MG63 (cell line): ENCODE data around the gene ZFP91. TPM values are rescaled to one million over a fixed set of nuclear protein-coding genes. Genes with fewer than 3 reads are reported as not detected.
"Not testable (repeated sequence)": the region's sequence is repeated elsewhere in the genome, so short reads cannot be mapped to it uniquely, and the experiment has no call there.

ENCODE experiments used
- DNase-seq: peaks from one replicate; pipeline ENCODE4 v3.0.0-alpha.2; 2020
- H3K27me3 ChIP-seq: fragments of 250-450 bp; sonication (Bioruptor Pico); 2 replicates; pipeline ENCODE4 v1.5.1; 2020; ENCODE audit warnings: mild to moderate bottlenecking, moderate library complexity
- H3K36me3 ChIP-seq: fragments of 250-450 bp; sonication (Bioruptor Pico); 2 replicates; pipeline ENCODE4 v1.5.1; 2020; ENCODE audit warnings: mild to moderate bottlenecking, moderate library complexity
- H3K4me3 ChIP-seq: fragments of 250-450 bp; sonication (Bioruptor Pico); 2 replicates; pipeline ENCODE4 v1.5.1; 2020; ENCODE audit warnings: mild to moderate bottlenecking, moderate library complexity
- H3K9me3 ChIP-seq: fragments of 250-450 bp; sonication (Bioruptor Pico); 2 replicates; pipeline ENCODE4 v1.5.1; 2020; ENCODE audit warnings: mild to moderate bottlenecking, moderate library complexity
- total RNA-seq: library from RNA; depleted of rRNA; stranded (reverse); fragments of >200 nt; shearing (Covaris generic); gene quantifications from 2 replicates; pipeline ENCODE4 v1.2.3, GENCODE V29; 2014; ENCODE audit warnings: low replicate concordance; rRNA removed

ZFP91 gene, protein sequence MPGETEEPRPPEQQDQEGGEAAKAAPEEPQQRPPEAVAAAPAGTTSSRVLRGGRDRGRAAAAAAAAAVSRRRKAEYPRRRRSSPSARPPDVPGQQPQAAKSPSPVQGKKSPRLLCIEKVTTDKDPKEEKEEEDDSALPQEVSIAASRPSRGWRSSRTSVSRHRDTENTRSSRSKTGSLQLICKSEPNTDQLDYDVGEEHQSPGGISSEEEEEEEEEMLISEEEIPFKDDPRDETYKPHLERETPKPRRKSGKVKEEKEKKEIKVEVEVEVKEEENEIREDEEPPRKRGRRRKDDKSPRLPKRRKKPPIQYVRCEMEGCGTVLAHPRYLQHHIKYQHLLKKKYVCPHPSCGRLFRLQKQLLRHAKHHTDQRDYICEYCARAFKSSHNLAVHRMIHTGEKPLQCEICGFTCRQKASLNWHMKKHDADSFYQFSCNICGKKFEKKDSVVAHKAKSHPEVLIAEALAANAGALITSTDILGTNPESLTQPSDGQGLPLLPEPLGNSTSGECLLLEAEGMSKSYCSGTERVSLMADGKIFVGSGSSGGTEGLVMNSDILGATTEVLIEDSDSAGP
- 56.1 and 70.7 TPM in 2 replicates for total RNA-seq

DNA sequence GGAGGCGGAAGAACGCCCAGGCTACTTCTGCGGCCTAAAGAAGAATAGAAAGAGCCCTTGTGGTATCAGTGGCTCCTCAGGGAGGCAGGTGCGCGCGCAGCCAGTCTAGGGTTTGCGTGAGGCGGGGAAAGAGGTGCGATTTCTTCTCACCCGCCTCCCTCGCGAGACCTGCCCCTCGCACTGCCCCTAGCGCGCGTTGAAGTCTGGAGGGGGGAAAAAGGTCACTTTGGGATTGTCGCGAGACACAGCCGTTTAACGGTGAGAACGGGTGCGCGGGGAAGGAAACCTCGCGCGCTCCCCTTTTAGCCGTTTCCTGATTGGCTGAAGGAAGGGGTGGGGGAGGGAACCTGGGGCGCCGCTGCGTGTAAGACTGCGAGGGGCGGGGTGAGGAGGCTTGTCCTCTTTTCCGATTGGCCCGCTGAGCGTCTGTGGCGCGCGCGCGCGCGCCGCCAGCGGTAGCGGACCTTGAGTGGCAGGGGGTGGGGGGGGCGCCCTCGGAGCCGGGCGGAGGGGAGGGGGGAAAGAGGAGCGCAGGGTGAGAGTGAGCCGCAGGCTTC lies at the start of gene ZFP91:
Gene ZFP91, plus strand, starts transcription at position 429 of the 557 bp plus-strand sequence. CDS start 219 bp downstream, outside the sequence.
- H3K36me3 ChIP-seq, result peaks cover 30% of the 10 kb centered on the region
- H3K27me3 ChIP-seq, result no peaks in the 10 kb centered on the region
- H3K9me3 ChIP-seq, result no peaks in the 10 kb centered on the region; the same call in 1 of the 2 replicates
- H3K4me3 ChIP-seq, result peak within 1 kb of the TSS; percentile 100
- DNase-seq, result peak; percentile 97

DNA sequence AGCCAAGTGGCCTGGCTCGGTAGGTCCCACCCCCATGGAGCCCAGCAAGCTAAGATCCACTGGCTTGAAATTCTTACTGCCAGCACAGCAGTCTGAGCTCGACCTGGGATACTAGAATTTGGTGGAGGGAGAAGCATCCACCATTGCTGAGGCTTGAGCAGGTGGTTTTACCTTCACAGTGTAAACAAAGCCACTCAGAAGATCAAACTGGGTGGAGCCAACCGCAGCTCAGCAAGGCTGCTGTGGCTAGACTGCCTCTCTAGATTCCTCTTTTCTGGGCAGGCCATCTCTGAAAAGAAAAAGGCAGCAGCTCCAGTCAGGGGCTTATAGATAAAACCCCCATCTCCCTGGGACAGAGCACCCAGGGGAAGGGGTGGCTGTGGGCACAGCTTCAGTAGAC lies 48.6 kb upstream of the ZFP91 start:
- no peaks in the 10 kb centered on the region for H3K9me3 ChIP-seq
- H3K27me3 ChIP-seq, result no peaks in the 10 kb centered on the region
- no peak overlapping the region for H3K4me3 ChIP-seq
- no peak for DNase-seq
- peaks cover 14% of the 10 kb centered on the region for H3K36me3 ChIP-seq

DNA sequence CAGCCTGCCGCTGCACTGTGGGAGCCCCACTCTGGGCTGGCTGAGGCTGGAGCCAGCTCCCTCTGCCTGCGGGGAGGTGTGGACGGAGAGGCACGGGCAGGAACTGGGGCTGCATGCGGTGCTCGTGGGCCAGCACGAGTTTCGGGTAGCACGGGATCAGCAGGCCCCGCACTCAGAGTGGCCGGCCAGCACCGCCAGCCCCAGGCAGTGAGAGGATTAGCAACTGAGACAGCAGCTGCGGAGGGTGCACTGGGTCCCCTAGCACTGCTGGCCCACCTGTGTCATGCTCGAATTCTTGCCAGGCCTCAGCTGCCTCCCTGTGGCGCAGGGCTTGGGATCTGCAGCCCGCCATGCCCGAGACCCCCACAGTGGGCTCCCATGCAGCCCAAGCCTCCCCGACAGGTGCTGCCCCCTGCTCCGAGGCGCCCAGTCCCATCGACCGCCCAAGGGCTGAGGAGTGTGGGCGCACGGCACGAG lies 47.0 kb upstream of the ZFP91 start:
- Histone ChIP-seq H3K4me3 (no peak overlapping the region), H3K27me3 (no peaks in the 10 kb centered on the region), H3K9me3 (no peaks in the 10 kb centered on the region), H3K36me3 (peaks cover 14% of the 10 kb centered on the region)
- no peak for DNase-seq

DNA sequence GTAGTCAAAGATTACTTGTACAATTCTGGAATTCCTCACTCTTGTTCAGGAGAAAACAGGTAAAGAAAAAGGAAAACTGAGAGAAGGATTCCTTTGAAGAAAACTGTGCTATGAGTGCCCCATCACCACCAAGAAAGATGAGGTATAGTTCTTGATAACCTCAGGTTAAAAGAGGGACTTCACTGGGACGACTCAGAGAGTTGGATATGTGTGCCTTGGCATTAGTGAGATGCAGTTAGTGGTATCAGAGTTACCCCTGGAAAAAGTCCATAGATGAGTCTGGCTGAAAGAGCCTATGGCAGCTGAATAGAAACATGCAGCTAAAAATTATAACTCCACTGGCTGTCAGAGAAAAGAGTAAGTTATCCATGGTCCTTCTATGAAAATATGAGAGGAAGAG lies 32.0 kb upstream of the ZFP91 start:
- no peak overlapping the region for H3K4me3 ChIP-seq
- H3K27me3 ChIP-seq, result no peaks in the 10 kb centered on the region
- H3K9me3 ChIP-seq, result no peaks in the 10 kb centered on the region
- DNase-seq, result no peak
- peaks cover 41% of the 10 kb centered on the region for H3K36me3 ChIP-seq

DNA sequence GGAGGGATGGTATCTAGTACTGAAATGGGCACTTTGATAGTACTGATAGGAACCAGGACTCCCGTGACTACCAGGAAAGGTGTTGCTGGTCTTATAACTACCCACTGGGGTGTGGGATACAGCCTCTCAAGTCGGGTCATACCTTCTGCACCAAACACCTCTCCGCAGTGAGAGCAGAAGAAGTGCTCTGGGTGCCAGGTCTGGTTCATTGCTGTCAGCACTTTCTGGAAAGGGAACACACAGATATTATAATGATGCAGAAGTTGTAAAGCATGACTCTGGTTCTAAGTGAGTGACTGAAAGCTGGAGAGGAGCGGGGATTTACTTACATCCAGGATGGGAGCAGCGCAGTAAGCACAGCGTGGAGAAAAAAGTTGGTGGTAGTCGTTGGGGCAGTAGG lies 29.2 kb upstream of the ZFP91 start:
- no peak overlapping the region for H3K4me3 ChIP-seq
- DNase-seq, result no peak
- no peaks in the 10 kb centered on the region for H3K9me3 ChIP-seq
- H3K27me3 ChIP-seq, result no peaks in the 10 kb centered on the region
- H3K36me3 ChIP-seq, result peaks cover 52% of the 10 kb centered on the region

DNA sequence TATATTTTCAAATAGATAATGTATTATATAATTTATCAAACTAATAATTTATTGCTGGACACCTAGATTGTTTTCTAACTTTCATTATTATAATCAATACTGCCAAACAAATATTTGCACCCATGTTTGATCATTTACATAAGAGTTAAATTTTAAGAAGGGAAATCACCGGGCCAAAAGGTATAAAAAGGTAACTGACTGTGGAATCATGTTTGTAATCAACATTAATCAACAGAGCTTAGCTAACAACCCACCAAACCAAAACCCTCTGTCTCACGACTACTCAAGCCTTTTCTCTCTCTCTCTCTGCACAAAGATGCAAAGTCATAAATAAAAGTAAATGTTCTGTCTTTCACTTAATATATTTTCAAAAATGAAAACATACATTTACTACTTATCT lies 18.0 kb upstream of the ZFP91 start:
- H3K36me3 ChIP-seq, result no peaks in the 10 kb centered on the region; the same call in 1 of the 2 replicates
- no peak overlapping the region for H3K4me3 ChIP-seq
- no peaks in the 10 kb centered on the region for H3K27me3 ChIP-seq
- no peaks in the 10 kb centered on the region for H3K9me3 ChIP-seq
- no peak for DNase-seq

DNA sequence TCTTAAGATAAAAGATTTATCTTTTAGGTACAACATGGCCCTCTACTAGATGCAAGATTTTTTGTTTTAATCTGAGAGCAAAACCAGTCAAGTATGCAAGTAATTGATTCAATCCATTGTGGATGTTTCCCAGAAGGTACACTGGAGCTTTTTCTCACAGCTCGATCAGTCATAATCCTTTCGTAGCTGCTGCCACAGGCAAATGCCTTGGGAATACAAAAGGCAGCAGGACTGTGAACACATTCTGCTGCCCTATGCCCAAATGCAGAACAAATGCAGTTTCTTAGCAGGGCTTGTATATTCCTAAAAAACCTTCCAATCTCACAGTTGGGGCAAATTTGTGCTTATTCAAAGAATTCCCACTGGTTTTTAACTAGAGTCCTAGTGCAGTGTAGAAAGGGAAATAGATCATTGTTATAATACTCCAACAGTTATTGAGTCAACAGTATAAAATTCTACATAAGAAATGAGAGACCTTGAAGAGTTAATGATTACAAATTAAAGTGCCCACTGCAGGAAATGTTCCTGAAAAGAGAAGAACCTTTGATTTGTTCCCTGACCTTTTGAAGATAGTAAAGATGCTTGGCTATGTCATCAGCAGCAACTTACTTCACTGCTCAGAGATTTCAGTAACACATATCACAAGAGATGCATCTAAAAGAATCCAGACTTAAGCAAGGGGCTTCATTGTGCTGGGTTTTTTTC lies 17.3 kb upstream of the ZFP91 start:
- DNase-seq, result no peak
- Histone ChIP-seq H3K36me3 (no peaks in the 10 kb centered on the region; the same call in 1 of the 2 replicates), H3K4me3 (no peak overlapping the region), H3K27me3 (no peaks in the 10 kb centered on the region), H3K9me3 (no peaks in the 10 kb centered on the region)

DNA sequence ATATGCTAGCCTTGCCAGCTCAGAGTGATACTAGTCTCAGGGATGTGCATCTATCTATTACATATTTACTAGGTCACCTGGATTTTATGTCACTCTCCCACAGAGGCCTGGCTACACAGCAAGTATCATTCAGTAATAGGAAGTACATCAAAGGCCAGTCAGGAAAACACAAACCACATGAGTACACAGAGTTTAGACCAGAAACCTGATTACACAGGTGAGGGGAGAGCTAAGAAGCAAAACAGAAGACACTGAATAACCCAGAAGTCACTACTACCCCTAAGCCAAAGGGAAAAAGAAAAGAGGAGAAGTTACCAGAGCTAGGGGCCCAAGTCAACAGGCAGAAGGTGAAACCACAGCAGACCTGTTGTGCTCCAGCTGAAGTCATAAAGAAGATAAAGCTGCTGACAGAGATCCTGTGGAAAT lies 16.5 kb upstream of the ZFP91 start:
- no peaks in the 10 kb centered on the region for H3K9me3 ChIP-seq
- H3K4me3 ChIP-seq, result no peak overlapping the region
- peaks cover under 1% of the 10 kb centered on the region for H3K36me3 ChIP-seq
- H3K27me3 ChIP-seq, result no peaks in the 10 kb centered on the region
- no peak for DNase-seq

DNA sequence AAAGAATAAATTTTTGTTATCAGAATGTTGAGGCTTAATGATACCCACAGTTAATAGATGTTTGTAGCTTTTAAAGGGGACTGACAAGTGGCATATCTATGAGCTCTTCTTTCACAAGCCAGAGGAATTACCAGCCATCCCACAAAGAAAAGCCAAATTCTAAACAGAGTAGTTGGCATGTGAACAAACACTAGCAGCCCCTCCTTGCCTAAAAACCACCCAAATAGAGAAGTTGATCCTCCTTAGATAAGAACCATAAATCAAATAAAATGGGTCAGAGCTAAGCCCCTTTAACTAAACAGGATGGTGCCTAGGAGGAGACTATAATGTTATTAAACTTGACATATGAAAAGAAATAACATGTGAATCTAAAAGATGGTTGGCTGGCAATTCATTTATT lies 14.6 kb upstream of the ZFP91 start:
- H3K4me3 ChIP-seq, result no peak overlapping the region
- no peak for DNase-seq
- no peaks in the 10 kb centered on the region for H3K9me3 ChIP-seq
- H3K36me3 ChIP-seq, result peaks cover 14% of the 10 kb centered on the region
- no peaks in the 10 kb centered on the region for H3K27me3 ChIP-seq

DNA sequence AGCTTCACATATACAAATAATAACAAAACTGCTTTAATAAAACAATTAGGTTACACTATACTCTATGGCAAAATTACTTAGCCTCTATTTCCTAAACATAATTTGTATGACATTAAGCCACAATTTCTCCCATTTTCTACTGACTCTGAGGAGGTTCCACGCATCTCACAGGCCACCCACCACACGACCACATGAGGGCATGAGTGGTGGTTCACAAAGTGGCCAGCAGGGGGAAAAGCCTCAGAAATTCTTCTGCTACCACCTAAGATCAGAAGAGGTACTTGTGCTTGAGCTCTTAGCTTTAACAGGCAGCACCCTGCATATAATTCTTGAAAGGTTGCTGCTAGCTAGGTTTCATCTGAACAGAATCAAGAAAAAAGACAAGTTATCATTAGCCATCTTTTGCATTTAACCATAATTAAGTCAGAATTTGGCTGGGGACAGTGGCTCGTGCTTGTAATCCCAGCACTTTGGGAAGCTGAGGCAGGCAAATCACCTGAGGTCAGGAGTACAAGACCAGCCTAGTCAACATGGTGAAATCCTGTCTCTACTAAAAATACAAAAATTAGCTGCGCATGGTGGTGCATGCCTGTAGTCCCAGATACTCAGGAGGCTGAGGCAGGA lies 10.9 kb upstream of the ZFP91 start:
- H3K9me3 ChIP-seq, result no peaks in the 10 kb centered on the region
- peak; percentile 48 for DNase-seq
- no peaks in the 10 kb centered on the region for H3K27me3 ChIP-seq
- H3K4me3 ChIP-seq, result no peak overlapping the region
- peaks cover 27% of the 10 kb centered on the region for H3K36me3 ChIP-seq

DNA sequence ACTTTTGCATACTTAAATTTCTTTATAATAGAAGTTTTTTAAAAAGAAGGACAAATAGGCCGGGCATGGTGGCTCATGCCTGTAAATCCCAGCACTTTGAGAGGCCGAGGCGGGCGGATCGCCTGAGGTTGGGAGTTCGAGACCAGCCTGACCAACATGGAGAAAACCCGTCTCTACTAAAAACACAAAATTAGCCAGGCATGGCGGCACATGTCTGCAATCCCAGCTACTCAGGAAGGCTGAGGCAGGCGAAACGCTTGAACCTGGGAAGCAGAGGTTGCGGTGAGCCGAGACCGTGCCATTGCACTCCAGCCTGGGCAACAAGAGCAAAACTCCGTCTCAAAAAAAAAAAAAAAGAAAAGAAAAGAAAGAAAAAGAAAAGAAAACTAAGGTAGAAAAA lies 6.0 kb upstream of the ZFP91 start:
- not testable (repeated sequence) for H3K27me3 ChIP-seq, H3K9me3 ChIP-seq, DNase-seq
- H3K36me3 ChIP-seq, result peaks cover 21% of the 10 kb centered on the region
- peak overlapping the region; percentile 20; the same call in 1 of the 2 replicates for H3K4me3 ChIP-seq

DNA sequence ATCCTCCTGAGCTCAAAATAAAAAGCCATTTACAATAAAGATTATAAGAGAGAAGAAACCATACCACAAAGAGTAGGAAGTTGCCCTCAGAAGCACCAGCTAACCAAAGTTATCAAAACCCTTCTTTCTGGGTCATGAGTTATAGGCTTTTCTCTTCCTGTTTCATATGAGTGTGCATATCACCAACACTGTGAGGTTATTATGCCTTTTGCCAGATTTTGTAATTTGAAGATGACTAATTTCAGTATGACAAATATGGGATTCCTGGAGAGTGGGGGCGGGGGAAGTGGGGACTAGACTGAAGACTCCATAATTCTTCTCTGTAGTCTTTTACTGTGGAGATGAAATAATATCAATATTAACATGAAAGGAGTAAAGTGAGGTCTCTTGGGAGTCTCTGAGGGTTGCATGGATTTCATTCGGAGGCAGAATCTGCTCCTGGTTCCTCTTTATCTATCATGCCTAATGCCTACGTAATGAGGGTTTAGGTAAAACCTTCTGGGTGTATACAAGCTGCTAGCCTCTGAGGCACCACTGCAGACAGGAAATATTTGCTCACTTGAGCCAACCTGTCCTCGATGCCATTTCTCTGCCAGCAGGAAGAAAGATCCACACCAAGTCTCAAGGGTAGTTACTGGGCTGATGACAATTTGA lies 5.3 kb upstream of the ZFP91 start:
- H3K4me3 ChIP-seq, result peak overlapping the region; percentile 20; the same call in 1 of the 2 replicates
- no peaks in the 10 kb centered on the region for H3K9me3 ChIP-seq
- DNase-seq, result peak; percentile 80
- no peaks in the 10 kb centered on the region for H3K27me3 ChIP-seq
- H3K36me3 ChIP-seq, result peaks cover 17% of the 10 kb centered on the region

DNA sequence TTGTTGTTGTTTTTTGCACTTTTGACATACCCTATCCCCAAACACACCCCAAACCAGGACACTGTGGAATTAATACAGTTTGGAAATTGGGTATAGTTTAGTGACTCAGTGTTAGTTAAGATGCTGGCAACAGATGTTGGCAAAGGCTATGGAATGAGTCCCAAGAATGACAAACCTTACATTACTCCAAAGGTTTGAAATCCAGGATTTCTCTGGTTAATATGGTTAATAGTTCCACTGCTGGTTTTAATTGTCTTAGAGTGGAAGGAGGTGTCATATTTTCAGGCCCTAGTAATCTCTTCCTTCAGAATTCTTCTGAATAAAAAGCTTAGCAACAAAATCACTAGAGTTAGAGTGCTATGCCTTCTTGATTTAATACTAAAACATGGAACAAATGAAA lies 4.0 kb upstream of the ZFP91 start:
- H3K27me3 ChIP-seq, result no peaks in the 10 kb centered on the region
- H3K4me3 ChIP-seq, result peak overlapping the region; percentile 100
- H3K36me3 ChIP-seq, result peaks cover 12% of the 10 kb centered on the region
- peak; percentile 11 for DNase-seq
- H3K9me3 ChIP-seq, result no peaks in the 10 kb centered on the region

DNA sequence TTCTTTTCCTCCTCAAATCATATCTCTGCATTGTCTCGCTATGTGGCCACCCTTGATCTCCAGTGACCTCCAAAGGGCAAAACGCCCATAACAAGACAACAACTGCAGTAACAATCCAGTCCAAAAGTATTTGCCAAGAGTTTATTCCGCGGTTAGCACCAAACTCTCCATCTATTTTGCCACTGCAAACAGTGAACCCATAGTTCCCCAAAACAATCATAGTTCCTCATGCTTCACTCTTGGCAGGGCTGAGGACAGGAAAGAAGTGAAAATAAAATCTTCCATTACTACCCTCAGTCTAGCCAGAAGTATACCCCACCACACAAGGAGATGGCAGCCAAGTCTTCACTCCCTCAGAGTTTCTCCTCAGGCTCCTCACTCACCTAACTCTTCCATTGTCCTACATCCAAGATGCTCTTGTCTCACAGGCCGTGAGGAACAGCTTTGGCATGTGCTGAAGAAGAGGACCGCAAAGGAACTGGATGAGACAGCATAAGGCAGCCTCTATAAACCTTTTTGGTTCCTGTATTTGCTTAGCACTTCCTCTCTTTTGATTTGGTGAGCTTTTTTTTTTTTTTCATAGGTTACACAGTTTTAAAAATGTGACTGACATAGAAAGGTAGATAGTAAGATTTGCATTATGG lies 3.4 kb upstream of the ZFP91 start, which contains the start of gene LPXN:
Gene LPXN, minus strand, starts transcription at position 480 of the 644 bp plus-strand sequence. Its CDS starts 84 bp downstream, at position 396.
- no peaks in the 10 kb centered on the region for H3K27me3 ChIP-seq

DNA sequence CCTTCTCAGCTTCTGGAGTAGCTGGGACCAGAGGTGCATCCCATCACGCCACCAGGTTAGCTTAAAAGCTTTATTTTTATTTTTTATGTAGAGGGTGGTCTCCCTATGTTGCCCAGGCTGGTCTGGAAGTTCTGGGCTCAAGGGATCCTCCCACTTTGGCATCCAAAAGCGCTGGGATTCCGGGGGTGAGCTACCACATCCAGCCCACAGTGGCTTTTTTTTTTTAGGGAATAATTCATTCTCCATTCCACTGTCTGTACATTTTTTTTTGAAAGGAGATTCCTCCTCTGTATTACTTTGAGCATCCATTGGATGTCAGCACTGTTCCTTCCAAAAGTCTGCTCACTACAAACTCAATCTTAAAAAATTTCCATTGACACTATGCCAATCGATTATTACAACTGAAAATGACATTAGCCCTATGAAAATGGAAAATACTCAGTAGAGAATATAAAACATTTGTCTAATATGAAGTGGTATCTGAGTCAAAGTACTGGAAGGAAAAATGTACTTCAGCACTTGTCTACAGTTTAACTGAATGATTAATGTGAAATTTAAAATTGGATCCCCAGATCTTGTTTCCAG lies 1.9 kb upstream of the ZFP91 start:
- no peaks in the 10 kb centered on the region for H3K9me3 ChIP-seq
- DNase-seq, result peak; percentile 6
- peak overlapping the region; percentile 100 for H3K4me3 ChIP-seq

More for the DNA sequence above, 3.4 kb upstream of the ZFP91 start, which contains the start of gene LPXN:
- Histone ChIP-seq H3K4me3 (peak within 1 kb of the TSS; percentile 100), H3K36me3 (peaks cover 12% of the 10 kb centered on the region), H3K9me3 (no peaks in the 10 kb centered on the region)
- peak; percentile 74 for DNase-seq

More for the DNA sequence above, 1.9 kb upstream of the ZFP91 start:
- H3K36me3 ChIP-seq, result peaks cover 21% of the 10 kb centered on the region
- no peaks in the 10 kb centered on the region for H3K27me3 ChIP-seq
